Measurements from ENCODE around the gene ANKS3.
A peak's percentile ranks its signal among the peaks of the same experiment; 100 is the strongest.

Gene ANKS3

GRCh38 chr16:4701791-4702465 lies 32.1 kb downstream of the ANKS3 start:
- Mint-ChIP-seq H3K4me3 (no peak overlapping the region), H3K9me3 (no peaks in the 10 kb centered on the region), H3K27me3 (no peaks in the 10 kb centered on the region), H3K36me3 (ENCODE audit: insufficient read depth) (peaks cover 55% of the 10 kb centered on the region), H3K27ac (peak overlapping the region in 1 of 2 donors; percentile 59), H3K4me1 (ENCODE audit: low read depth in 2 of 2) (no peaks in the 10 kb centered on the region)
- ATAC-seq (replicated peaks) (no peak), DNase-seq (no peak)

- no peak overlapping the region for H3K4me3 Mint-ChIP-seq
- ATAC-seq (replicated peaks): no peak
- H3K27me3 Mint-ChIP-seq: no peaks in the 10 kb centered on the region
- H3K9me3 Mint-ChIP-seq: no peaks in the 10 kb centered on the region
- no peak overlapping the region for H3K27ac Mint-ChIP-seq
- DNase-seq: no peak
- no peaks in the 10 kb centered on the region for H3K4me1 Mint-ChIP-seq (ENCODE audit: low read depth in 2 of 2)
- peaks cover 58% of the 10 kb centered on the region for H3K36me3 Mint-ChIP-seq (ENCODE audit: insufficient read depth)
These were observed 32.9 kb downstream of the ANKS3 start for GRCh38 chr16:4700997-4701743.

- peak; percentile 73 for ATAC-seq (replicated peaks)
- no peak for DNase-seq
- Mint-ChIP-seq H3K27me3 (no peaks in the 10 kb centered on the region), H3K9me3 (no peaks in the 10 kb centered on the region), H3K4me3 (no peak overlapping the region), H3K36me3 (ENCODE audit: insufficient read depth) (peaks cover 55% of the 10 kb centered on the region), H3K27ac (no peak overlapping the region), H3K4me1 (ENCODE audit: low read depth in 2 of 2) (peaks cover 2% of the 10 kb centered on the region in 2 donors)
These were observed 33.6 kb downstream of the ANKS3 start for GRCh38 chr16:4700380-4700996.

DNA sequence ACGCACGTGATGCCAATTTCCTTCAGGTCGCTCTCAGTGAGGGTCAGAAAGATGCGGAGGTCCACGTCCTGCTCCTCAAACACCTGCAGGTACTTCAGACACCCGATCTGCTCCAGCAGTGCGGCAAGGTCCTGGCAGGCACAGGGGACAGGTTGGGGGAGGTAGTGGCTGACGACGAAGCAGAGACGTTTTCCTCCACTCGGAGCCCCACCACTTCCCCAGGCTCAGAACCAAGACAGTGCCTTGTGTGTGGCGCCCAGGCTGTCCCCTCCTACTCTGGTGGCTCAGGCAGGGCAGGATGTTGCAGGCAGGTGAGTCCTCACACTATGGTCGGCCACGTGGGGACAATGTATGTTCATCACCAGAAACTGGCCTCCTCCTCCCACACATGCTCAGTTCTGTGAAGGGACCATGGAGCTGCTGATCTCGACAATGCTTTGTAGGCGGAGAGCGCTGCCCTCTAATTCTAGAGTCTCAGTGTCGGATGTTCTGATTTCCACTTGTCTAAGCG lies 35.0 kb downstream of the ANKS3 start:
- DNase-seq (no peak), ATAC-seq (replicated peaks) (no peak)
- peaks cover 56% of the 10 kb centered on the region for H3K36me3 Mint-ChIP-seq (ENCODE audit: insufficient read depth)
- H3K27ac Mint-ChIP-seq: peak overlapping the region in 1 of 2 donors; percentile 51
- H3K4me3 Mint-ChIP-seq: no peak overlapping the region
- H3K9me3 Mint-ChIP-seq: no peaks in the 10 kb centered on the region
- H3K4me1 Mint-ChIP-seq (ENCODE audit: low read depth in 2 of 2): peaks cover 7 to 8% of the 10 kb centered on the region in 2 donors
- H3K27me3 Mint-ChIP-seq: no peaks in the 10 kb centered on the region

- ATAC-seq (replicated peaks): no peak
- Mint-ChIP-seq H3K27me3 (no peaks in the 10 kb centered on the region), H3K9me3 (no peaks in the 10 kb centered on the region), H3K4me1 (ENCODE audit: low read depth in 2 of 2) (peaks cover 7 to 8% of the 10 kb centered on the region in 2 donors), H3K36me3 (ENCODE audit: insufficient read depth) (peaks cover 54% of the 10 kb centered on the region), H3K4me3 (no peak overlapping the region), H3K27ac (peak overlapping the region in 1 of 2 donors; percentile 51)
- no peak for DNase-seq
These were observed 35.6 kb downstream of the ANKS3 start for GRCh38 chr16:4698321-4699045.

GRCh38 chr16:4697848-4698291 lies 36.2 kb downstream of the ANKS3 start:
- peak overlapping the region in 1 of 2 donors; percentile 49 for H3K27ac Mint-ChIP-seq
- ATAC-seq (replicated peaks) (no peak), DNase-seq (no peak)
- H3K27me3 Mint-ChIP-seq: no peaks in the 10 kb centered on the region
- H3K9me3 Mint-ChIP-seq: no peaks in the 10 kb centered on the region
- H3K36me3 Mint-ChIP-seq (ENCODE audit: insufficient read depth): peaks cover 56% of the 10 kb centered on the region
- peaks cover 7 to 8% of the 10 kb centered on the region in 2 donors for H3K4me1 Mint-ChIP-seq (ENCODE audit: low read depth in 2 of 2)
- H3K4me3 Mint-ChIP-seq: no peak overlapping the region

DNA sequence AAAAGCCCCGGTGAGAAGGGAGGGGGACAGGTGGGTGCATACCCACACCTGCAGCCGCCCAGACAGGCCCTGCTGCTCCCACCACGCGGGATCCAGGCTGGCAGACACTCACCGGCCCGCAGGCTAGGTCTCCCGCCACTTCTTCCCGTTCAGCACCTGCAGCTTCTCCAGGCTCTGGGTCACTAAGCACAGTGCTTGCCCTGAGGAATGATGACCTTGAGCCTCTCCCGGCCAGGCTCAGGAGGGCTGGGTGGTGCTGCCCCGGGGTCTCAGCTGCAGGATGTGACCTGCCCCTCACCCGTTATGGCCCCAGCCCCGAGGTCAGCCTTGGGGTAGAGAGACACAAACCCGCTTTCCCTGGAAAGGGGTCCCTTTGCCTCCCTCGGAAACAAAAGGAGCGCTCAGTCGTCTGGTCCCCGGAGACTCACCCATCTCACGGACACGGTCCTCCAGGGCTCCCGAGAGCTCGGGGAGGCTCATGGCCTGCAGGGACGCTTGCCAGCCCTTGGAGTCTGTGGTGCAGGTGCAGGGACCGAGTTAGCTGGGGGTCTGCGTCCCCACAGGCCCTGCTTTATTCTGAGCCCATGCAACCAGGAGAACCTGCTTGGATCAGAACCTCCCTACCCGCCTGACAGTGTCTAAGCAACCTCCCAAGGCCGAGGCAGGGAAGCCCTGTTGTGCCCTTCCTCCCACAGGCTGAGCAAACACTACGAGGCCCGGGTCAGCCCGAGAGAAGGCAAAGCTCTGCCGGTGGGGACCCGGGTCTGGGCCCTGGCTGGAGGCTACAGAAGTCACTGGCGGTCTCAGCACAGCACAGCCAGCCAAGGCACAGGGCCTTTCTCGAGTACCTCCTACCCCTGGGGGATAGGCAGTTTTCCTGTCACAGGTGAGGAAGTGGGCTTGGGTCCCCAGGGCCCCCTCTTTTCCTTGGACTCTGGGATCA lies 36.9 kb downstream of the ANKS3 start:
- no peak for DNase-seq
- Mint-ChIP-seq H3K27ac (peak overlapping the region in 1 of 2 donors; percentile 71), H3K9me3 (no peaks in the 10 kb centered on the region), H3K4me1 (ENCODE audit: low read depth in 2 of 2) (peaks cover 11 to 14% of the 10 kb centered on the region in 2 donors), H3K4me3 (peak overlapping the region in 1 of 2 donors; percentile 48), H3K36me3 (ENCODE audit: insufficient read depth) (peaks cover 54% of the 10 kb centered on the region), H3K27me3 (no peaks in the 10 kb centered on the region)
- no peak for ATAC-seq (replicated peaks)

GRCh38 chr16:4696172-4696904 lies 37.7 kb downstream of the ANKS3 start:
- H3K27ac Mint-ChIP-seq: peak overlapping the region in 1 of 2 donors; percentile 71
- ATAC-seq (replicated peaks): no peak
- peaks cover 50% of the 10 kb centered on the region for H3K36me3 Mint-ChIP-seq (ENCODE audit: insufficient read depth)
- H3K4me3 Mint-ChIP-seq: peak overlapping the region in 1 of 2 donors; percentile 82
- H3K4me1 Mint-ChIP-seq (ENCODE audit: low read depth in 2 of 2): peaks cover 13 to 15% of the 10 kb centered on the region in 2 donors
- no peaks in the 10 kb centered on the region for H3K27me3 Mint-ChIP-seq
- no peak for DNase-seq
- no peaks in the 10 kb centered on the region for H3K9me3 Mint-ChIP-seq

GRCh38 chr16:4695473-4696171 lies 38.4 kb downstream of the ANKS3 start:
- H3K36me3 Mint-ChIP-seq (ENCODE audit: insufficient read depth): peaks cover 49% of the 10 kb centered on the region
- ATAC-seq (replicated peaks) (no peak), DNase-seq (no peak)
- peak overlapping the region; percentile 80 to 82 for H3K4me3 Mint-ChIP-seq
- H3K9me3 Mint-ChIP-seq: no peaks in the 10 kb centered on the region
- H3K4me1 Mint-ChIP-seq (ENCODE audit: low read depth in 2 of 2): peaks cover 16 to 17% of the 10 kb centered on the region in 2 donors
- H3K27ac Mint-ChIP-seq: peak overlapping the region; percentile 41 to 88
- H3K27me3 Mint-ChIP-seq: no peaks in the 10 kb centered on the region

- peaks cover 16 to 17% of the 10 kb centered on the region in 2 donors for H3K4me1 Mint-ChIP-seq (ENCODE audit: low read depth in 2 of 2)
- H3K36me3 Mint-ChIP-seq (ENCODE audit: insufficient read depth): peaks cover 48% of the 10 kb centered on the region
These were observed 39.2 kb downstream of the ANKS3 start for GRCh38 chr16:4694642-4695451.

More at GRCh38 chr16:4694642-4695451, 39.2 kb downstream of the ANKS3 start:
- peak overlapping the region; percentile 41 to 88 for H3K27ac Mint-ChIP-seq
- DNase-seq (no peak), ATAC-seq (replicated peaks) (no peak)
- H3K27me3 Mint-ChIP-seq: no peaks in the 10 kb centered on the region
- peak overlapping the region; percentile 80 to 82 for H3K4me3 Mint-ChIP-seq
- no peaks in the 10 kb centered on the region for H3K9me3 Mint-ChIP-seq
